Right atrium auricular region (tissue), 2 donors: Measurements from ENCODE around the gene DKC1. TPM values are rescaled to one million over a fixed set of nuclear protein-coding genes. Genes with fewer than 3 reads are reported as not detected.

Source experiments
- DNase-seq: peaks from one replicate; pipeline ENCODE4 v3.0.0-alpha.2; 2019; ENCODE audit warnings: low spot score
- H3K27ac ChIP-seq, 2 donors: fragments of 200-600 bp; sonication (generic); 1 replicate in 1 of 2; 2 replicates in 1 of 2; pipeline ENCODE4 v1.5.1; 2016 to 2019
- H3K27me3 ChIP-seq, 2 donors: fragments of 200-600 bp; sonication (generic); one replicate each; pipeline versions ENCODE4 v1.5.1 to v1.6.0; 2017 to 2019
- H3K36me3 ChIP-seq: fragments of 200-600 bp; sonication (generic); one replicate; pipeline ENCODE4 v1.5.1; 2016
- H3K4me1 ChIP-seq, 2 donors: fragments of 200-600 bp; sonication (generic); one replicate each; pipeline versions ENCODE4 v1.5.1 to v1.6.0; 2017 to 2019
- H3K4me3 ChIP-seq, 2 donors: fragments of 200-600 bp; sonication (generic); 1 replicate in 1 of 2; 2 replicates in 1 of 2; pipeline ENCODE4 v1.5.1; 2017 to 2019; ENCODE audit warnings: mild to moderate bottlenecking in 1 of 2, moderate library complexity in 1 of 2
- H3K9me3 ChIP-seq, 2 donors: fragments of 200-600 bp; sonication (generic); one replicate each; pipeline ENCODE4 v1.5.1; 2019
- total RNA-seq, 2 donors: library from RNA; depleted of rRNA; stranded (reverse); fragments of >200 nt; gene quantifications; one replicate each; pipeline ENCODE4 v1.1.0, GENCODE V29; 2016
- TF ChIP-seq, protein P1 (sequence below), 2 donors: fragments of 200-600 bp; sonication (generic); IDR thresholded peaks; one replicate each; pipeline ENCODE4 v1.5.1; 2019; ENCODE audit warnings: antibody characterized with exemption in 2 of 2

The DKC1 gene
- total RNA-seq, 2 donors from 2014 or later: 13.5 to 15.2 TPM

- H3K4me1 ChIP-seq: peaks cover 0 to 71% of the 10 kb centered on the region in 2 donors
- H3K27ac ChIP-seq: peak overlapping the region; percentile 52 to 82
- DNase-seq: peak; percentile 82
- H3K4me3 ChIP-seq: no peak overlapping the region
- no peaks in the 10 kb centered on the region for H3K9me3 ChIP-seq
- H3K27me3 ChIP-seq: no peaks in the 10 kb centered on the region
- H3K36me3 ChIP-seq: no peaks in the 10 kb centered on the region
- TF ChIP-seq, protein P1, sequence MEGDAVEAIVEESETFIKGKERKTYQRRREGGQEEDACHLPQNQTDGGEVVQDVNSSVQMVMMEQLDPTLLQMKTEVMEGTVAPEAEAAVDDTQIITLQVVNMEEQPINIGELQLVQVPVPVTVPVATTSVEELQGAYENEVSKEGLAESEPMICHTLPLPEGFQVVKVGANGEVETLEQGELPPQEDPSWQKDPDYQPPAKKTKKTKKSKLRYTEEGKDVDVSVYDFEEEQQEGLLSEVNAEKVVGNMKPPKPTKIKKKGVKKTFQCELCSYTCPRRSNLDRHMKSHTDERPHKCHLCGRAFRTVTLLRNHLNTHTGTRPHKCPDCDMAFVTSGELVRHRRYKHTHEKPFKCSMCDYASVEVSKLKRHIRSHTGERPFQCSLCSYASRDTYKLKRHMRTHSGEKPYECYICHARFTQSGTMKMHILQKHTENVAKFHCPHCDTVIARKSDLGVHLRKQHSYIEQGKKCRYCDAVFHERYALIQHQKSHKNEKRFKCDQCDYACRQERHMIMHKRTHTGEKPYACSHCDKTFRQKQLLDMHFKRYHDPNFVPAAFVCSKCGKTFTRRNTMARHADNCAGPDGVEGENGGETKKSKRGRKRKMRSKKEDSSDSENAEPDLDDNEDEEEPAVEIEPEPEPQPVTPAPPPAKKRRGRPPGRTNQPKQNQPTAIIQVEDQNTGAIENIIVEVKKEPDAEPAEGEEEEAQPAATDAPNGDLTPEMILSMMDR (IDR thresholded peaks at IDR 0.05): no peak
Measured at GRCh38 chrX:154727871-154728270, 34.8 kb upstream of the DKC1 start.

GRCh38 chrX:154728431-154729190 is 34.1 kb upstream of the DKC1 start:
- Histone ChIP-seq H3K36me3 (no peaks in the 10 kb centered on the region), H3K9me3 (no peaks in the 10 kb centered on the region), H3K27ac (peak overlapping the region; percentile 52 to 82), H3K4me1 (peaks cover 0 to 78% of the 10 kb centered on the region in 2 donors), H3K27me3 (no peaks in the 10 kb centered on the region), H3K4me3 (no peak overlapping the region)
- TF ChIP-seq, protein P1 (IDR thresholded peaks at IDR 0.05): no peak
- DNase-seq: no peak

DNA sequence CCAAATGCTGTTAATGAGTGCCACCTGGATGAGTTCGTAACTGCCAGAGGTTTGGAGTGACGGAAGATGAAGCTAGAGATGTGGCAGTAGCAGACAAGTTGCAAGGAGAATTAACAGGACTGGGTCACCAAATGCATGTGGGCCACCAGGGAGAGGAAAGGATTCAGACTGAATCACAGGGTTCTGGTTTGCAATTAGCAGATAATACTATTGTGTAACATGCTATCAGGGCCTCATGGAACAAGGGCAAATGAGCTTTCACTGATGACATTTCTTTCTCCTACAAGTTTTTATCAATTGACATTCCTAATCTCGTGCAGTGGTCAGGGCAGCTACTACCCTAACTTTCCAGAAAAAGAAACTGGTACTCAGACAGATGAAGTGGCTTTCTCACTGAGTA is 33.2 kb upstream of the DKC1 start:
- Histone ChIP-seq H3K4me1 (peaks cover 0 to 83% of the 10 kb centered on the region in 2 donors), H3K27me3 (no peaks in the 10 kb centered on the region), H3K36me3 (no peaks in the 10 kb centered on the region), H3K27ac (peak overlapping the region; percentile 52 to 82), H3K4me3 (no peak overlapping the region), H3K9me3 (no peaks in the 10 kb centered on the region)
- TF ChIP-seq, protein P1 (IDR thresholded peaks at IDR 0.05): no peak
- DNase-seq: no peak

DNA sequence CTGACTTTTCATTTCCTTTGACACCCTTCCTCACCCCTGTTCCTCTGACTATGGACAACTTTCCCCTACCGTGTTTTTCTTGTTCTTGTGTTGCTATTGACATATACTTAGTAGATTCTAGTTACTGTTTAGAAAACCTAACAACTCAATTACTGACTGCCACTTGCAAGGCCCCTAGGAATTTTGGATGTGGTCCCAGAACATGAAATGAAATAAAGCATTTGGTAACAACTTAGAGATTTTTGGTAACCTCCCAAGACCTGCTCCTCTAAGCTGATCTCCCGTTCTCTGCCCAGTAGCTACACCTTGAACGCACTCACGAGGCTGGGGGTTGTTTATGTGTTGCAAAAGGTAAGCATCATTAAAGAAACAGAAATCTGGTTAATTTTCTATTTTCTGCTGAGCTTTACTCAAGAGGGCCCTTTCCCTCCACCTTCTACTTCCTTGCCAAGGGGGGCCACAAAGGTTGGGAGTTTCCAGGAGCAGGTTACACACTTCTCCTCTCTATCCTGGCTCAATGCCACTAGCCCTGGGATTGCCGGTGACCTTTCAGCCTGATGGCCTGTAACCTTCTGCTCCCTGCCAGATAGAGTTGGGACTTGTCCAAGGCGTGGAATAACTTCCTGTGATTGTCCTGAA is 32.3 kb upstream of the DKC1 start:
- Histone ChIP-seq H3K36me3 (no peaks in the 10 kb centered on the region), H3K4me3 (no peak overlapping the region), H3K27ac (peak overlapping the region; percentile 49 to 82), H3K9me3 (no peaks in the 10 kb centered on the region), H3K4me1 (peaks cover 0 to 90% of the 10 kb centered on the region in 2 donors), H3K27me3 (no peaks in the 10 kb centered on the region)
- TF ChIP-seq, protein P1 (IDR thresholded peaks at IDR 0.05): no peak
- DNase-seq: peak; percentile 68

DNA sequence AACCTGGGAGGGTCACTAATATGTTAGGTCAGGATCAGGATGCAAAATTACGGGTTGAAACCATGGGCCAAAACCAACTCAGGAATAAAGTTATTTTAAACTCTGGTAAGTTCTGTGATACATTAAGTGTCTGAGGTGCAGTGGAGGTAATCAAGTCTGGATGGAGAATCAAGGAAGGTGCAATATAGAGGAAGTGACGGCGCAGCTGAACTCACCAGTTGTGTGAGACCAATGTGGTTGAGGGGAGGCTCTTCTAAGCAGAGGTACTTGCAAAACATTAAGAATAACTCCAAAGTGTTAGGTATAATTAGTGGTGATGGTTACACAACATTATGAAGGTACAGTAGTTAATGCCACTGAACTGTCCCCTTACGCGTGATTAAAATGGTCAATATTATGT is 31.5 kb upstream of the DKC1 start:
- TF ChIP-seq, protein P1 (IDR thresholded peaks at IDR 0.05): no peak
- Histone ChIP-seq H3K36me3 (no peaks in the 10 kb centered on the region), H3K9me3 (no peaks in the 10 kb centered on the region), H3K4me1 (peaks cover 0 to 96% of the 10 kb centered on the region in 2 donors), H3K27me3 (no peaks in the 10 kb centered on the region), H3K27ac (peak overlapping the region; percentile 62 to 82), H3K4me3 (no peak overlapping the region)
- no peak for DNase-seq
